HL-60 (cell line): Measurements from ENCODE around the gene CCNY.

Experiments
- DNase-seq, 2 experiments: peaks; one replicate each; pipeline ENCODE4 v3.0.0-alpha.2; 2010 to 2020; ENCODE audit warnings: low read depth in 1 of 2, low spot score in 1 of 2
- H3K27ac ChIP-seq: fragments of 250-450 bp; sonication (Bioruptor Pico); replicated peaks from 2 replicates; pipeline ENCODE4 v1.5.1; 2020; ENCODE audit warnings: mild to moderate bottlenecking, moderate library complexity
- H3K27me3 ChIP-seq: fragments of 250-450 bp; sonication (Bioruptor Pico); 2 replicates; pipeline ENCODE4 v1.5.1; 2021; ENCODE audit warnings: mild to moderate bottlenecking, moderate library complexity; ENCODE audit not compliant: insufficient read depth, poor library complexity, severe bottlenecking
- H3K4me3 ChIP-seq: replicated peaks from 2 replicates; pipeline ENCODE4 v1.5.1; 2011; ENCODE audit warnings: mild to moderate bottlenecking, control low read depth, low read length; ENCODE audit not compliant: insufficient read depth
- CTCF ChIP-seq: IDR thresholded peaks from one replicate; pipeline ENCODE4 v1.5.1; 2011; ENCODE audit warnings: low read length, control low read depth, inconsistent platforms; ENCODE audit not compliant: insufficient read depth
- GABPA ChIP-seq: IDR thresholded peaks from 2 replicates; pipeline ENCODE4 v1.6.1; 2012; ENCODE audit warnings: low read depth
- POLR2AphosphoS5 ChIP-seq: IDR thresholded peaks from 2 replicates; pipeline ENCODE4 v1.6.1; 2012; ENCODE audit warnings: low read depth
- REST ChIP-seq: IDR thresholded peaks from 2 replicates; pipeline ENCODE4 v1.6.1; 2012; ENCODE audit warnings: low read depth; ENCODE audit not compliant: insufficient replicate concordance
- SPI1 ChIP-seq: IDR thresholded peaks from 2 replicates; pipeline ENCODE4 v1.6.1; 2012; ENCODE audit warnings: low read depth, mild to moderate bottlenecking, borderline replicate concordance

Gene CCNY

GRCh38 chr10:35459449-35459847 lies 123.1 kb downstream of the CCNY start:
- no peak for TF ChIP-seq SPI1
- TF ChIP-seq GABPA: no peak
- no peak for TF ChIP-seq CTCF
- no peak for TF ChIP-seq REST
- TF ChIP-seq POLR2AphosphoS5: no peak
- no peak overlapping the region for H3K4me3 ChIP-seq
- H3K27ac ChIP-seq: no peak overlapping the region
- no peaks in the 10 kb centered on the region for H3K27me3 ChIP-seq
- no peak for DNase-seq

GRCh38 chr10:35460852-35461460 lies 124.6 kb downstream of the CCNY start:
- TF ChIP-seq POLR2AphosphoS5 (no peak), GABPA (no peak), CTCF (no peak), SPI1 (no peak), REST (no peak)
- Histone ChIP-seq H3K27me3 (no peaks in the 10 kb centered on the region), H3K4me3 (no peak overlapping the region), H3K27ac (no peak overlapping the region)
- DNase-seq: no peak

GRCh38 chr10:35462491-35462934 lies 126.2 kb downstream of the CCNY start:
- TF ChIP-seq POLR2AphosphoS5 (no peak), SPI1 (no peak), CTCF (no peak), REST (no peak), GABPA (no peak)
- no peak overlapping the region for H3K4me3 ChIP-seq
- no peak overlapping the region for H3K27ac ChIP-seq
- no peaks in the 10 kb centered on the region for H3K27me3 ChIP-seq
- DNase-seq: no peak
